ENCODE results near the gene OAT.

OAT gene

GRCh38 chr10:124418726-124419501 lies at the start of gene OAT:
OAT (minus strand) TSS chr10:124418923; CDS start chr10:124412171, 6,752 bp downstream.
- peak; percentile 96 for DNase-seq

GRCh38 chr10:124467165-124467564 lies 48.4 kb upstream of the OAT start:
- no peak for DNase-seq

GRCh38 chr10:124465777-124466488 lies 47.2 kb upstream of the OAT start:
- DNase-seq, result peak; percentile 45

- peak; percentile 65 for DNase-seq
These were observed 46.5 kb upstream of the OAT start for GRCh38 chr10:124465003-124465776.

DNA sequence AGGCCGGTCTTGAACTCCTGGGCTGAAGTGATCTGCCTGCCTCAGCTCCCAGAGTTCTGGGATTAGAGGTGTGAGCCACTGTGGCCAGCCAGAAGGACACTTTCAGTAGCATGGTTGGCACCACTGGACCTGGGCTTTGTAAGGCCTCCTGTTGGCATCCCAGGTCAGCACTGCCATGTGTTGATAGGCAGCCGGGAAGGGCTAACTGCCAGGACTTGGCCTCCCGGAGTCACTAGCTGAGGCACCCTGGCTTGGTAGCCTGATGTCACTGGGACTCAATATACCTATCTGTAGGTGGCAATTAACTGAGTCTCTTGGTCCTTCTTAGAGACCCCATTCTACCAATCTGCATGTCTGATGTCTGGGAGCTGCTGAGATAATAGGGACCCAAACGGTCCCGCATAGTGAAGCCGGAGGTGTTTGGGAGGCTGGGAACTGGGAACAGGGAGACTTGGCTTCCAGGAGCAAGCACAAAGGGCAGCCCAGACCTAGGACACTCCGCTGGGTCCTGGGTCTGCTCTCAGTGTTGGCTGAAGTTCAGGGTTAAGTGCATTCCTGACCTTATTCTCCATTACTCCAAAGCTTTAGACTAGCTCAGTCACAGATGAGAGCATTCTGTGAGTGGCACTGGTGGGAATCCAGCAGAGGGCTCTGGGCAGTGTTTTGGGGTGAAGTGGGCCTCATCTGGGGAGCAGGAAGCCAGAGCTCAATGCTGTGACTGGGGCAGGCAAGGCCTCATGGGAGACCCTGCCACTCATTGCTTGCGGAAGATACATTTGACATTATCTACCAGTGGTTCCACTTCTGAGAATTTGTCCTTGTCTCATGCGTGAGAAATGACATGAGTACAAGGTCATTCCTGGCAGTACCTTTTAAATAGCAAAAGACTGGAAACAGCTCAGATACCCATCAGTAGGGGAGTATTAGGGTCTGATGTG lies 45.6 kb upstream of the OAT start:
- no peak for DNase-seq

- DNase-seq, result no peak
These were observed 43.6 kb upstream of the OAT start for GRCh38 chr10:124462348-124462695.

DNA sequence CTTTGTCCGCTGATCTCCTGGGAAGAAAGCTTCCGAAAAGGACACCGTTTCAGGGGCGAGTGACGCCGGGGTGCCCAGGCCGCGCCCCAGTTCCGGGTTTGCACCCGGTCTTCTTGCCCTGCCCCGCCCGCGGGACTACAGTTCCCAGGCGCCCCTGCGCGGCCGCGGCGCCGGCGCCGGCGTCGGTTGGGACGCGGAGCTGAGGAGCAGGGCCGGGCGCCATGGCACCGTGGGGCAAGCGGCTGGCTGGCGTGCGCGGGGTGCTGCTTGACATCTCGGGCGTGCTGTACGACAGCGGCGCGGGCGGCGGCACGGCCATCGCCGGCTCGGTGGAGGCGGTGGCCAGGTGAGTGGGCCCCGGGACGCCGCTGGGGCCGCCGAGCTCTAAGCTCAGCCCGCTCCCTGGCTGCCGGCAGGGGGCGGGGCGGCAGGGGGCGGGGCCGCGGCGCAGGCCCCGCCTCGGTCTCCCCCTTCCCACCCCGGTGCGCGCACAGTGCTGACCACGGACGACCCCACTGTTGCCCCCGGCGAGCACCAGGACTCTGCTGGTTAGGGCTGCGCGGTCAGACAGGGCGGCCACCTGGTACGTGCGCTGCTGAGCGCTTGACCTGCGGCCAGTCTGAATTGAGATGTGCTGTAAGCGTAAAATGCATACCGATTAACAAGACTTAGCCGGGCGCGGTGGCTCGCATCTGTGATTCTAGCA lies 43.1 kb upstream of the OAT start, which contains the start of gene LHPP:
Gene LHPP, plus strand, starts transcription at position 182 of the 706 bp plus-strand sequence. Its CDS starts 40 bp downstream, at position 222.
- DNase-seq, result peak; percentile 85

DNA sequence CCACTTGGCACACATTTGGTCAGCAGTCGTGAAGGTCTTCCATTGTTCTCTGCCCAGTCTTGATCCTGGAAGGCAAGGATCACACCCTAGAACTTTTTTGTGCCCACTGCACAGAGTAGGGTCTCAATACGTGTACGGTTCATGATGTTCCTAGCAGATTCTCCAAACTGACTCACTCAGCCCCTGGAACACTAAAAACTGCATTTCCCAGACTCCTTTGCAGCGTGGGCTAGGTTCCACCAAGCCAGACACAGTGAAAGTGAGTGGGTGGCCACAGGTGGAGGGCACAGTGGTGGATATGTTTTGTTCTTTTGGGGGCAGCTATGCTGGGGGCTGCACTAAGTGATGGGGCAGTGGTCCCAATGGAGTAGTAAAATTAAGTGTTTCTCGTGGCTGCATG lies 41.4 kb upstream of the OAT start:
- no peak for DNase-seq

DNA sequence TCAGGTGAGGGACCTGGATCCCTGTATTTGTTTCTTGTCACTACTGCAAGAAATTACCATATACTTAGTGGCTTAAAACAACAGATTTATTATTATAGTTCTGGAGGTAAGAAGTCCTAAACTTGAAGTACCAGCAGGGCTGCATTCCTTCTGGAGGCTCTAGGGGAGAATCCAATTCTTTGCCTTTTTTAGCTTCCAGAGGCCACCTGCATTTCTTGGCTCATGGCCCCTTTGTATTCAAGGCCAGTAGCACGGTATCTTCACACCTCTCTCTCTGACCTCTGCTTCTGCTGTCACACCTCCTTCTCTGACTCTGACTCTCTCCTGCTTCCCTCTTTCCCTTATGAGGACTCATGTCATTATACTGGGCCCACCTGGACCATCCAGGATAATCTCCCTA lies 40.7 kb upstream of the OAT start:
- DNase-seq, result no peak

GRCh38 chr10:124458889-124459288 lies 40.2 kb upstream of the OAT start:
- DNase-seq, result no peak

DNA sequence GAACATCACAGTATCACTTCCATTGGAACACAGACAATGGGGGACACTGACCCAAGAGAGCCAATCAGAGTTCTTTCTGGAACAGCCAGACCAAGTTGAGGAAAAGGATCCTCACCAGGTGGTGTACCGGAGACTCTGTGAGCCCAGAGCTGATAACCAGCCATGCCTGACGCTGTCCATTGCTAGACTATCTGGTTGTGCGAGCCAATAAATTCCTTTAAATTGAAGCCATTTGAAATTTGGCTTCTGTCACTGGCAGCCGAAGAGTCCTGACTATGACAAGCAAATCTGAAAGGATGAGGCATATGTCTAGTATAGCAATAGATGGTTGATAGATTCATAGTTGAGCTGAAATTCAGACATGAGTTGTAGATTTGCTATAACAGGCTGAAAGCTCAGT lies 39.8 kb upstream of the OAT start:
- no peak for DNase-seq

- DNase-seq, result no peak
These were observed 36.7 kb upstream of the OAT start for GRCh38 chr10:124455441-124455840.

DNA sequence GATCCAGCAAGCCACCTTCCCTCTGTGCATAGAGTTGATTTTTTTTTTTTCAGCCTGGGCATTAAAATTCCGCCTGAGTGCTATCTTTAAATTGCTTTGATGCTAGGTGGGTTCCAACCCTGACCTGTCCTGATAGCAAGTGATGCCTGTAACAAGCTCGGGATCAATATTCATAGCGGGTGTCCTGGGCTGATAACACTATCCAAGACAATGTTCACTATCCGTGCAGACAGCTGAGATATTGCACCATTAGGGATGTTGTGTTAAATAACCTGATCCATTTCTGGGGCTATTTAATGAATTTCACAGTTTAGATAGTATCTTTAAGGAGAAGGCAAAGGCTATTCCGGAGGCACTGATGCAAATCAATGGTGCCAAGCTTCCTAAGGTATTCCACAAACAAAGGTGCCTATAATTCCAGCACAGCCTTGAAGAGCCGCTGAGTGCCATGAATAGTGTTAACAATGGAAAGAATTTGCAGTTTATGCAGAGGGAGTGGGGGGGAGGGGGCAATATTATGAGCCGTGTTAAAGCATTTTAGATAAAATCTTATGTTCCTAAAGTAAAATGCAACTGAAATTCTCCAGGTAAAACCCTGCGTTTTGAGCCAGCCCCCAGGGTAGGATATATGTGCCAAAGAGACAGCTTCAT lies 35.4 kb upstream of the OAT start:
- no peak for DNase-seq

GRCh38 chr10:124451276-124451675 lies 32.6 kb upstream of the OAT start:
- DNase-seq, result no peak

GRCh38 chr10:124450783-124451057 lies 32.0 kb upstream of the OAT start:
- no peak for DNase-seq

- no peak for DNase-seq
These were observed 31.5 kb upstream of the OAT start, which contains the start of gene NKX1-2 for GRCh38 chr10:124450012-124450782. NKX1-2 (minus strand) TSS chr10:124450035; CDS start chr10:124449943, 92 bp downstream.

- DNase-seq, result no peak
These were observed 30.7 kb upstream of the OAT start for GRCh38 chr10:124449170-124450011.

- no peak for DNase-seq
These were observed 30.0 kb upstream of the OAT start for GRCh38 chr10:124448696-124449169.

- DNase-seq, result no peak
These were observed 29.2 kb upstream of the OAT start for GRCh38 chr10:124447751-124448466.
